SH-SY5Y (cell line): ENCODE data around the gene NAA10.

Source experiments
- GATA2 ChIP-seq: IDR thresholded peaks from 2 replicates; pipeline ENCODE4 v1.6.1; 2011; ENCODE audit warnings: mild to moderate bottlenecking, low read depth, low read length
- GATA3 ChIP-seq: IDR thresholded peaks from 2 replicates; pipeline ENCODE4 v1.6.1; 2011; ENCODE audit warnings: low read depth, mild to moderate bottlenecking, low read length, moderate library complexity

- TF ChIP-seq GATA2 (no peak), GATA3 (no peak)
These were observed 4.6 kb downstream of the NAA10 start for GRCh38 chrX:153930011-153930910.
